DOHH2 (cell line): ENCODE results near the gene PTPRCAP.

Experiments used
- CTCF ChIP-seq: fragments of 200-600 bp; sonication (generic); IDR thresholded peaks from one replicate; pipeline ENCODE4 v1.5.1; 2014; ENCODE audit warnings: antibody characterized with exemption, mild to moderate bottlenecking, low read depth, low read length; ENCODE audit not compliant: poor library complexity, severe bottlenecking
- EZH2phosphoT487 ChIP-seq: fragments of 200-600 bp; sonication (generic); IDR thresholded peaks from 2 replicates; pipeline ENCODE4 v1.6.1; 2017; ENCODE audit warnings: borderline replicate concordance, mild to moderate bottlenecking, antibody characterized with exemption, low read length, moderate library complexity, mixed read lengths

- TF ChIP-seq CTCF (no peak), EZH2phosphoT487 (no peak)
Observed at GRCh38 chr11:67398661-67399563, 38.6 kb downstream of the PTPRCAP start.
